H1 (cell line): ENCODE results near the gene TCHP. TPM values are rescaled to one million over a fixed set of nuclear protein-coding genes. Genes with fewer than 3 reads are reported as not detected.

Source experiments
- CHD2 ChIP-seq: IDR thresholded peaks from 2 replicates; pipeline ENCODE4 v1.6.1; 2012; ENCODE audit warnings: low read length, improper control_type of control experiment
- PHF8 ChIP-seq: fragments of 200-600 bp; sonication (generic); conservative IDR thresholded peaks from 2 replicates; pipeline ENCODE4 v1.7.1; 2012; ENCODE audit warnings: low read depth, mild to moderate bottlenecking, inconsistent platforms, low read length, moderate library complexity
- RAD21 ChIP-seq, 2 experiments: IDR thresholded peaks in 1 of 2; conservative IDR thresholded peaks in 1 of 2; 2 replicates each; pipeline ENCODE4 v1.6.1; 2011; ENCODE audit warnings: low read depth in 2 of 2, low read length in 2 of 2, improper control_type of control experiment in 1 of 2, inconsistent platforms in 1 of 2, mild to moderate bottlenecking in 1 of 2, moderate library complexity in 1 of 2
- RFX5 ChIP-seq: IDR thresholded peaks from 2 replicates; pipeline ENCODE4 v1.6.1; 2011; ENCODE audit warnings: low read depth, low read length, improper control_type of control experiment, borderline replicate concordance
- polyA plus RNA-seq, 7 experiments: library from polyadenylated mRNA; depleted of rRNA in 3 of 7; stranded (reverse) in 5 of 7; unstranded in 2 of 7; fragments of >200 nt in 5 of 7; fragments of 200-250 nt in 2 of 7; gene quantifications; 1 replicate in 5 of 7; 2 replicates in 1 of 7; 4 replicates in 1 of 7; pipeline versions ENCODE4 v1.2.1 to v1.2.3, GENCODE V29; 2011 to 2013; ENCODE audit warnings: missing spikeins in 2 of 7, mixed read lengths in 2 of 7
- total RNA-seq: library from RNA; stranded (reverse); fragmentation: NEBNext Ultra II Directional; extraction: Animal tissue kit (Norgen Biotek cat#: 25700); gene quantifications from 2 replicates; pipeline ENCODE4 v1.2.1, GENCODE V29; 2021

TCHP gene
- total and polyA plus RNA-seq, 2 of the 8 experiments (the other 6 are each of a cell fraction or from before 2014, with no cell fraction given), result 2.8 to 4.5 TPM

DNA sequence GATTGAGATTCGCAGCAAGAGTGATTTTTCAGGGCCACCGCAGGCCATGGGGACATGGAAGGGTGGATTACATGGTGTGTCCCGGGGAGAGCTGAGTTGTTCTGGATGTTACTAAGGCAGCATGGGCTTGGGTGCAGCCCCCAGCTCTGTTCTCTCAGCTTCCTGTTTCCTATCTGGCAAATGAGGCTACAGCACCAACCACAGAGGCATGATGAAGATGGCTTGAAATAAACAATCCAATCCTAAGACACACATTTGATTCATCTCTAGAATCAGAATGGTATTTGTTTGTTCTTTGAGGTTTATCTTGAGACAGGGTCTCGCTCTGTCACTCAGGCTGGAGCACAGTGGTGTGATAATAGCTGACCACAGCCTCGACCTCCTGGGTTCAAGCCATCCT, 41.3 kb upstream of the TCHP start (continued):
- TF ChIP-seq RFX5 (no peak), RAD21 (IDR thresholded peaks at IDR 0.05 in 1 of 2, conservative IDR thresholded peaks at IDR 0.05 in 1 of 2; ENCODE audit: low read depth in 2 of 2, low read length in 2 of 2) (no peak), CHD2 (no peak), PHF8 (no peak)
